Liver (tissue), 9 donors: Measurements from ENCODE around the gene BMP10. TPM values are rescaled to one million over a fixed set of nuclear protein-coding genes. Genes with fewer than 3 reads are reported as not detected.
A peak's percentile ranks its signal among the peaks of the same experiment; 100 is the strongest.

Experiments
- DNase-seq: peaks from one replicate; pipeline ENCODE4 v3.0.0-alpha.2; 2017; ENCODE audit warnings: low spot score
- H3K27ac ChIP-seq, 2 donors: one replicate each; pipeline ENCODE4 v1.7.0; 2013; ENCODE audit warnings: inconsistent platforms in 2 of 2, low read length in 2 of 2, control low read depth in 1 of 2, low read depth in 1 of 2, mild to moderate bottlenecking in 1 of 2
- H3K27me3 ChIP-seq, 4 donors: one replicate each; pipeline versions ENCODE4 v1.6.1 to v1.7.0; 2013; ENCODE audit warnings: low read length in 3 of 4, inconsistent platforms in 1 of 4, mild to moderate bottlenecking in 1 of 4, moderate library complexity in 1 of 4; ENCODE audit not compliant: control insufficient read depth in 4 of 4, insufficient read depth in 4 of 4
- H3K36me3 ChIP-seq, 4 donors: one replicate each; pipeline versions ENCODE4 v1.6.1 to v1.7.0; 2013; ENCODE audit warnings: low read length in 3 of 4, mild to moderate bottlenecking in 3 of 4, low read depth in 1 of 4, moderate library complexity in 1 of 4; ENCODE audit not compliant: control insufficient read depth in 4 of 4, insufficient read depth in 3 of 4
- H3K4me1 ChIP-seq, 4 donors: one replicate each; pipeline versions ENCODE4 v1.6.1 to v1.7.0; 2013; ENCODE audit warnings: low read length in 3 of 4, mild to moderate bottlenecking in 3 of 4, moderate library complexity in 1 of 4; ENCODE audit not compliant: control insufficient read depth in 4 of 4, insufficient read depth in 4 of 4
- H3K4me3 ChIP-seq, 3 donors: one replicate each; pipeline versions ENCODE4 v1.6.1 to v1.7.0; 2013; ENCODE audit warnings: low read length in 3 of 3, control low read depth in 1 of 3, low read depth in 1 of 3, mild to moderate bottlenecking in 1 of 3
- H3K9ac ChIP-seq, 2 donors: one replicate each; pipeline ENCODE4 v1.7.0; 2013; ENCODE audit warnings: low read length in 2 of 2, mild to moderate bottlenecking in 2 of 2, moderate library complexity in 2 of 2, control low read depth in 1 of 2, low read depth in 1 of 2
- H3K9me3 ChIP-seq, 4 donors: one replicate each; pipeline versions ENCODE4 v1.6.1 to v1.7.0; 2013; ENCODE audit warnings: low read length in 3 of 4; ENCODE audit not compliant: control insufficient read depth in 4 of 4
- ATF3 ChIP-seq: IDR thresholded peaks from 2 replicates; pipeline ENCODE4 v1.6.1; 2016; ENCODE audit warnings: antibody characterized with exemption
- CTCF ChIP-seq: fragments of 150-350 bp; IDR thresholded peaks from 2 replicates; pipeline ENCODE4 v1.5.1; 2017; ENCODE audit warnings: improper control_type of control experiment, low read depth, low read length; ENCODE audit not compliant: missing input control
- EGR1 ChIP-seq, 2 donors: IDR thresholded peaks; 2 replicates each; pipeline ENCODE4 v1.6.1; 2016 to 2018; ENCODE audit warnings: antibody characterized with exemption in 2 of 2, low read depth in 2 of 2
- FOXA1 ChIP-seq: IDR thresholded peaks from 2 replicates; pipeline ENCODE4 v1.6.1; 2016; ENCODE audit warnings: antibody characterized with exemption
- GABPA ChIP-seq, 2 donors: IDR thresholded peaks in 1 of 2; conservative IDR thresholded peaks in 1 of 2; 2 replicates each; pipeline ENCODE4 v1.6.1; 2016; ENCODE audit warnings: antibody characterized with exemption in 2 of 2, mild to moderate bottlenecking in 1 of 2, moderate library complexity in 1 of 2
- HNF4G ChIP-seq: IDR thresholded peaks from 2 replicates; pipeline ENCODE4 v1.6.1; 2016; ENCODE audit warnings: antibody characterized with exemption
- MAX ChIP-seq: IDR thresholded peaks from 2 replicates; pipeline ENCODE4 v1.6.1; 2016; ENCODE audit warnings: antibody characterized with exemption
- NR2F2 ChIP-seq: IDR thresholded peaks from 2 replicates; pipeline ENCODE4 v1.6.1; 2016; ENCODE audit warnings: antibody characterized with exemption
- RAD21 ChIP-seq, 2 donors: IDR thresholded peaks; 2 replicates each; pipeline ENCODE4 v1.6.1; 2016; ENCODE audit warnings: antibody characterized with exemption in 2 of 2, mild to moderate bottlenecking in 2 of 2
- REST ChIP-seq: IDR thresholded peaks from 2 replicates; pipeline ENCODE4 v1.6.1; 2016; ENCODE audit warnings: antibody characterized with exemption, mild to moderate bottlenecking
- RXRA ChIP-seq, 2 donors: IDR thresholded peaks; 2 replicates each; pipeline ENCODE4 v1.6.1; 2017 to 2018; ENCODE audit warnings: antibody characterized with exemption in 2 of 2, mild to moderate bottlenecking in 1 of 2
- SP1 ChIP-seq: IDR thresholded peaks from 2 replicates; pipeline ENCODE4 v1.6.1; 2018; ENCODE audit warnings: antibody characterized with exemption, mild to moderate bottlenecking
- TAF1 ChIP-seq: conservative IDR thresholded peaks from 2 replicates; pipeline ENCODE4 v1.6.1; 2016; ENCODE audit warnings: antibody characterized with exemption, mild to moderate bottlenecking
- YY1 ChIP-seq: IDR thresholded peaks from 2 replicates; pipeline ENCODE4 v1.6.1; 2016; ENCODE audit warnings: antibody characterized with exemption, mild to moderate bottlenecking
- ZBTB33 ChIP-seq: IDR thresholded peaks from 2 replicates; pipeline ENCODE4 v1.6.1; 2016; ENCODE audit warnings: antibody characterized with exemption
- WGBS: extraction: QIAGEN DNeasy Blood & Tissue Kit; methylation state at CpG from one replicate; pipeline ENCODE4 v1.1.7; 2013; 5-methylcytosine and 5-hydroxymethylcytosine counted together
- polyA plus RNA-seq, 2 donors: library from polyadenylated mRNA; stranded (reverse) in 1 of 2; unstranded in 1 of 2; fragments of 200-250 nt in 1 of 2; fragments of >200 nt in 1 of 2; fragmentation: Nextera tagmentation in 1 of 2; extraction: Ambion mirVana in 1 of 2; gene quantifications; one replicate each; pipeline versions ENCODE4 v1.2.1 to v1.2.3, GENCODE V29; 2013 to 2015
- total RNA-seq, 2 donors: library from RNA; depleted of rRNA; stranded (reverse); fragments of >200 nt; gene quantifications; one replicate each; pipeline ENCODE4 v1.2.3, GENCODE V29; 2014
- donor health status: healthy.
- donor health status: healthy.
- donor health status: healthy.
- donor health status: healthy.
- donor health status: healthy.

Gene BMP10
- total and polyA plus RNA-seq, 4 donors, result 0.39 to 10.0 (median 8.7) TPM

GRCh38 chr2:68839260-68839833 is 31.9 kb downstream of the BMP10 start:
- H3K4me3 ChIP-seq, result no peak overlapping the region
- DNase-seq, result no peak
- no peaks in the 10 kb centered on the region for H3K9me3 ChIP-seq
- no peak for TF ChIP-seq TAF1
- TF ChIP-seq RAD21 (IDR thresholded peaks at IDR 0.05), result peak; percentile 79 to 87
- no peak for TF ChIP-seq ATF3
- TF ChIP-seq RXRA (IDR thresholded peaks at IDR 0.05), result no peak
- peak; percentile 65 for TF ChIP-seq CTCF
- TF ChIP-seq SP1, result no peak
- TF ChIP-seq HNF4G, result no peak
- no peak for TF ChIP-seq MAX
- H3K27ac ChIP-seq, result no peak overlapping the region
- WGBS, result 89% methylated on average over 2 of the region's 2 CpGs
- H3K4me1 ChIP-seq, result no peaks in the 10 kb centered on the region
- no peak overlapping the region for H3K9ac ChIP-seq
- no peaks in the 10 kb centered on the region for H3K36me3 ChIP-seq
- H3K27me3 ChIP-seq, result no peaks in the 10 kb centered on the region

GRCh38 chr2:68838641-68839040 is 32.6 kb downstream of the BMP10 start:
- Histone ChIP-seq H3K27me3 (no peaks in the 10 kb centered on the region), H3K36me3 (no peaks in the 10 kb centered on the region), H3K9me3 (no peaks in the 10 kb centered on the region), H3K4me1 (no peaks in the 10 kb centered on the region), H3K4me3 (no peak overlapping the region), H3K9ac (no peak overlapping the region), H3K27ac (no peak overlapping the region)
- TF ChIP-seq EGR1 (IDR thresholded peaks at IDR 0.05; ENCODE audit: low read depth in 2 of 2) (no peak), ATF3 (no peak), TAF1 (no peak), REST (no peak), RAD21 (IDR thresholded peaks at IDR 0.05) (no peak), YY1 (no peak), ZBTB33 (no peak), GABPA (IDR thresholded peaks at IDR 0.05 in 1 of 2, conservative IDR thresholded peaks at IDR 0.05 in 1 of 2) (no peak), SP1 (no peak), FOXA1 (no peak), HNF4G (no peak), CTCF (no peak), MAX (no peak), NR2F2 (no peak)
- no peak for DNase-seq
- 89% methylated on average over 10 of the region's 10 CpGs for WGBS
